Left colon (tissue), 2 donors: ENCODE data around the gene CD2BP2. TPM values are rescaled to one million over a fixed set of nuclear protein-coding genes. Genes with fewer than 3 reads are reported as not detected.
A peak's percentile ranks its signal among the peaks of the same experiment; 100 is the strongest.

Source experiments
- ATAC-seq: fragments of 200-7000 bp; cut with Tn5 transposase; one replicate; pipeline ENCODE4 v1.9.1; 2020; ENCODE audit warnings: mild to moderate bottlenecking, moderate library complexity
- DNase-seq, 2 donors: peaks; one replicate each; pipeline ENCODE4 v3.0.0-alpha.2; 2020
- intact Hi-C, 2 donors: fragments of 100-400 bp; cut with DNase I in 1 of 2; cut with micrococcal nuclease in 1 of 2; formaldehyde crosslinking; loops; one replicate each; pipeline versions ENCODE4 v1.11.2 to v1.14.0; 2022; cut with DNase I, micrococcal nuclease
- total RNA-seq, 2 donors: library from RNA; stranded (reverse); fragmentation: NEBNext Ultra II Directional; extraction: Animal tissue kit (Norgen Biotek cat#: 25700); gene quantifications; one replicate each; pipeline ENCODE4 v1.2.1, GENCODE V29; 2021
- donor health status: DM: no; HTN: no; CAD: no.
- donor health status: DM: yes; HTN: yes; CAD: no.

CD2BP2 gene
- total RNA-seq, 2 donors from 2014 or later: 57.3 to 65.2 TPM

DNA sequence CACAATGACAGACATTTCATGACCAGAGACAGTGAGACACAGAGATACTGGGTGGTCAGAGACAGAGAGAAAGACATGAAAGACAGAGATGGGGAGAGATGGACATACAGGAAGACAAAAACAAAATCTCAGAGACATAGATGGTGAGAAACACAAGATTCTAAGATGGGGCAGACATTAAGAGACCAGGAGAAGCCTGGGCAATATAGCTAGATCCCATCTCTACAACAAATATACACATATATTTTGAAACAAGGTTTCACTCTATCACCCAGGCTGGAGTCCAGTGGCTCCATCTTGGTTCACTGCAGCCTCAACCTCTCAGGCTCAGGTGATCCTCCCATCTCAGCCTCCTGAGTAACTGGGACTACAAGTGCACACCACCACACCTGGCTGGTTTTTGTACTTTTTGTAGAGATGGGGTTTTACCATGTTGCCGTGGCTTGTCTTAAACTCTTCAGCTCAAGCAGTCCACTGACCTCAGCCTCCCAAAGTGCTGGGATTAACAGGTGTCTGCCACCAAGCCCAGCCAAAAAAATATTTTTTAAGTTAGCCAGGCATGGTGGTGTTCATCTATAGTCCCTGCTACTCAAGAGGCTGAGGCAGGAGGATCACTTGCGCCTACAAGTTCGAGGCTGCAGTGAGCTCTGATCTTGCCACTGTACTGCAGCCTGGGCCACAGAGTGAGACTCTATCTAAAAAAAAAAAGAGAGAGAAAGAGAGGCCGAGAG is 25.1 kb upstream of the CD2BP2 start:
- DNase-seq (no peak), ATAC-seq (no peak)
- intact Hi-C loops: no loop called here

GRCh38 chr16:30379158-30379783 is 24.2 kb upstream of the CD2BP2 start:
- ATAC-seq (no peak), DNase-seq (no peak)
- intact Hi-C loops: no loop called here

DNA sequence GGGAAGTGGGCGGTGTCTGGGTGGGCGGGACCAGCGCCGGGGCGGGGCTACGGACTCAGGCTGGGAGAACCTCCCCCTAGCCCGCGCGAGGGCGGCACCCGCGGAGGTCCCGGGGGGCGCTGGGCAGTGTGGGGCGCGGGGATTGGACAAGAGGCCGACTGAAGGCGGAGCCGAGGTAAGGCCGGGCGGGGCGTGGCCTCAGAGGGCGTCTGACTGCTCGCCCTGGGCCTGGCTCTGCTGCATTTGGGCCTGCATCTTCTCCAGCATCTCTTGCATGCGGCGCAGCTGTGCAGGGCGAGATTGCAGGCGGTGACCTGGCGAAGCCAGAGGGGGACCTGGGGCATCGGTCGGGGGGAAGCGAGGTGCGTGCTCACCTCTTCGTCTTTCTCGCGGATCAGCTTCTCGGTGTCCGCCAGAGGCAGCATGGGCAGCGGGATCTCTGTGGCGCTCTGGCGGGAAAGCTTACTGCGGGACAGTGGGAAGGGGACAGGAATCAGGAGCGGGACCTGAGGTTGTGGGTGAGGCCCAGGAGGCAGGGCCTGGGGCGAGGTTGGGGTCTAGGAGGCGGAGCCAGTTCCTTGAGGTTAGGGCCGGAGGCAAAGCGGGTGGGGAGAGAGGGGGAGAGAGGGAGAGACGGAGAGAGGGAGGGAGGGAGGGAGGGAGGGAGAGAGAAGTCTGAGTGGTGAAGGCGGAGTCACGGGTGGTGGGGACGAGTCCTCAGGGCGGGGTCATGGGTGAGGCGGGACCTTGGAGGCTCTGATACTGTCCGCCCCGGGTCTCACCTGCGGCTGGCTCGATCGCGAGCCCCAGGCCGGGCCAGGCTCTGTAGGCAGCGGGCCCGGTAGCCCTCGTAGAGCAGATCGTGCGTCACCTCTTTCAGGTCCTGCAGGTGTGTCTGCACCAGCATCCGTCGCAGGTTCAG is 23.4 kb upstream of the CD2BP2 start:
- ATAC-seq (peak; percentile 91), DNase-seq (peak; percentile 99)
- intact Hi-C loops: no loop called here

- intact Hi-C loops: no loop called here
- DNase-seq (peak; percentile 94 to 95), ATAC-seq (peak; percentile 64)
Measured at GRCh38 chr16:30377812-30378235, 22.7 kb upstream of the CD2BP2 start.

DNA sequence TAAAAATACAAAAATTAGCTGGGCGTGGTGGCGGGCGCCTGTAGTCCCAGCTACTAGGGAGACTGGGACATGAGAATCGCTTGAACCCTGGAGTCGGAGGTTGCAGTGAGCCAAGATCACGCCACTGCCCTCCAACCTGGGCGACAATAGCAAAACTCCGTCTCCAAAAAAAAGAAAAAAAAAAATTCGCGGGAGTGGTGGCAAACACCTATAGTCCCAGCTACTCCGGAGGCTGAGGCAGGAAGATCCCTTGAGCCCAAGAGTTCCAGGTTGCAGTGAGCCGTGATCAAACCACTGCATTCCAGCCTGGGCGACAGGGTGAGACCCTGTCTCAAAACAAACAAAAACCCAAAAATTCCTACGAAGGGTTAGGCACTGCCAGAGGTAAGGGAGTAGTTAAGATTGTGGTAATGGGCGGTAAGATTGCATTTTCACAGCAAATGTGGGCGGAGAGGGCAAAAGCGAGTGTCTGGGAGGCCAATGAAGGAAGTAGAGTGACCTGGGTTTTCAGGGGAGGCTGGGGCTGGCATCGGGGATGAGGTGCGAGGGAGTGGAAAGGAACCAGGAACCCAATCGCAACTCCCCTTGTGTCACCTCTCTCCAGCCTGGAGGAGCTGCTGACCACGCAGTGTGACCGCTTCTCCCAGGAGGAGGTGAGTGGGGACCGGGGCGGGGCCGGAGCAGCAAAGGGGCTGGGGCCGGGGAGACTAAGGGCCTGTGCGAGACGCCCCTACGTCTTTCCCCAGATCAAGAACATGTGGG is 22.1 kb upstream of the CD2BP2 start:
- intact Hi-C loops: no loop called here
- no peak for DNase-seq
- peak; percentile 28 for ATAC-seq

- intact Hi-C loops: no loop called here
- ATAC-seq: no peak
- no peak for DNase-seq
Measured at GRCh38 chr16:30376461-30376902, 21.4 kb upstream of the CD2BP2 start.

- ATAC-seq (no peak), DNase-seq (no peak)
- intact Hi-C loops: no loop called here
Measured at GRCh38 chr16:30375864-30376263, 20.8 kb upstream of the CD2BP2 start.

- DNase-seq (no peak), ATAC-seq (no peak)
- intact Hi-C loops: no loop called here
Measured at GRCh38 chr16:30374538-30374937, 19.4 kb upstream of the CD2BP2 start, which contains the start of gene MYL11. MYL11 (plus strand) TSS chr16:30374802; CDS start chr16:30374858, 56 bp downstream.

GRCh38 chr16:30372725-30373124 is 17.6 kb upstream of the CD2BP2 start:
- DNase-seq (no peak), ATAC-seq (no peak)
- intact Hi-C loops: no loop called here

- no peak for ATAC-seq
- intact Hi-C loops: no loop called here
- DNase-seq: no peak
Measured at GRCh38 chr16:30372038-30372712, 17.1 kb upstream of the CD2BP2 start.

DNA sequence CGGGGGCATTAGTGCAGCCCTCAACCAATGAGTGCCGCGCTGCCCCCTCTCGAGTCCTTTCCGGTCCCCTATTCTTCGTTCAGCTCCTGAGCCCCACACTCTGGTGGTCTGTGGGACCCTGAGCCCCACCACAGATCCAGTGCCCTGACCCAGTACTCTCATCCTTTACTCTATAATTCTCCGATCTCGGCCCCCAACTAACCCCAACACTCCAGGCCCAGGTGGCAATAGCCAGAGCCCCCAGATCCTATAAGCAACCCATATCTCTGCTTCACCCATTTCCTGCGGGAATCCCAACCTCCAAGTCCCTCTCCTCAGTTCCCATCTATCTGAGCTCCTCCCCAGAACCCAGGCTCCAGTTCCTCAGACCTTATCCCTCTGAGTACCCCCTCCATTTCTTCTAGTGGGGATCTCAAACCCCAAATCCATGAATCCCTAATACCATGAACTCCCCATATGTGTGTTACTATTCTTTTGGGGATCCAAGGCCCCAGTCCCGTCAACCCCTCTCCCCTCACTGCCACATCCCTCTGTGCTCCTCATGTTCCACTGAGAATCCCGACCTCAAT is 16.2 kb upstream of the CD2BP2 start:
- intact Hi-C loops: no loop called here
- ATAC-seq (no peak), DNase-seq (no peak)

- peak; percentile 98 to 99 for DNase-seq
- peak; percentile 80 for ATAC-seq
- intact Hi-C loops: no loop called here
Measured at GRCh38 chr16:30370456-30371247, 15.5 kb upstream of the CD2BP2 start, which contains the start of gene TBC1D10B. TBC1D10B (minus strand) TSS chr16:30370494; CDS start chr16:30370183, 311 bp downstream.

GRCh38 chr16:30369938-30370455 is 14.9 kb upstream of the CD2BP2 start:
- no peak for DNase-seq
- intact Hi-C loops: no loop called here
- no peak for ATAC-seq

DNA sequence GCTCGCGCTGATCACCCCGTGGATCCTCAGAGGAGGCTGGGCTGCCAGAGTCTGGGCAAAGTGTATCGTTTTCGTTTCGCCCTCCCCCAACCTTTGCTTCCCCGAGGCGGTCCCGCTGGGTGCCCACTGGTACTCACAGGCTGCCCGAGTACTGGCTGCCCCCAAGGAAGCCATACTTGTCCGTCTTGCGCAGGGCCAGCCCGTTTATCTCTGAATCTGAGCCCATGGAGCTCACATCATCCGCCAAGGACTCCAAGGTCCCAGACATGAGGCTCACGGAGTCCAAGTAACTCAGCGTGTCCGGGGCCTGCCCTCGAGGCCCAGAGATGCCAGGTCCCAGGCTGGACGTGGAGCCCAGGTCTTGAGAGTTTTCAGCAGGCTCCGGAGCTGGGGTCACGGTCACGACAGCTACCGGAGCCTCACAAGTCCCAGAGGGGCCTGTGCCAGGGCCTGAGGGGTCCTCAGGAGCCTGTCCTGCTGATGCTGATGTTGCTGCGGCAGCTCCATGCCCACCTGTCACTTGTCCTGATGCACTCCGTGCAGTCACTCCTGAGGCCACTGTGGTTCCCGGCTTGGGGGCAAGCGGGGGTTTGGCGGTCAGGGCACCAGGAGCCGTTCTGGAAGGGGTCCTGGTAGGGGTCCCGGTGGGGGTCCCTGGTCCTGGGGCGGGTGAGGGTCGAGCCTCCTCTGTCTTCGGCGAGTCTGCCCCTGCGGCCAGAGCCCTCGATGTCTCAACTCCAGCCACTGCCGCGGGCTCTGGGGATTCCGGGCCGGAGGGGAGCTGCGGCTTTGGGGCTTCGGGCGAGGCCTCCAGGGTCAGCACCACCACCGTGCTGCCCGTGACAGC is 14.2 kb upstream of the CD2BP2 start:
- intact Hi-C loops: no loop called here
- peak in 1 of 2 donors; percentile 35 for DNase-seq
- ATAC-seq: no peak

GRCh38 chr16:30368792-30369090 is 13.6 kb upstream of the CD2BP2 start:
- DNase-seq: no peak
- intact Hi-C loops: no loop called here
- no peak for ATAC-seq
